GM12878 (cell line): ENCODE measurements around the gene TGFBR3. TPM values are rescaled to one million over a fixed set of nuclear protein-coding genes. Genes with fewer than 3 reads are reported as not detected.

ENCODE experiments used
- ATAC-seq: fragments of 200-7000 bp; cut with Tn5 transposase; 3 replicates; pipeline ENCODE4 v1.9.1; 2020; ENCODE audit warnings: mild to moderate bottlenecking, moderate library complexity
- BruUV-seq: library from RNA; stranded (reverse); fragments of 400-500 nt; replicated peaks from 2 replicates; lab custom pipeline; 2021; lab: Mats Ljungman, UMichigan
- CTCF ChIA-PET: fragments of 300-600 bp; sonication (Branson Sonifier 250); formaldehyde crosslinking; extraction: SDS; loops from one replicate; lab custom pipeline; 2021; ENCODE audit warnings: inconsistent platforms; lab: Yijun Ruan, JAX
- POLR2A ChIA-PET: fragments of 350-600 bp; formaldehyde crosslinking; extraction: SDS; loops from one replicate; lab custom pipeline; 2021; ENCODE audit warnings: inconsistent platforms; lab: Charles Lee
- RAD21 ChIA-PET: fragments of 300-600 bp; sonication (Branson Sonifier 250); formaldehyde crosslinking; loops from one replicate; lab custom pipeline; 2023; ENCODE audit warnings: antibody characterized with exemption; ENCODE audit not compliant: unreplicated experiment; lab: Charles Lee
- SMC1A ChIA-PET: fragments of 300-600 bp; sonication (Branson Sonifier 250); formaldehyde crosslinking; loops from one replicate; lab custom pipeline; 2023; ENCODE audit not compliant: unreplicated experiment, uncharacterized antibody; lab: Charles Lee
- DNase-seq: peaks from one replicate; pipeline ENCODE4 v3.0.0-alpha.2; 2011; ENCODE audit warnings: low read depth, low spot score
- FAIRE-seq: peaks from 3 replicates; lab custom pipeline; 2011; peaks lifted over from hg19 to GRCh38; lab: Jason Lieb, UNC
- H2AFZ ChIP-seq: 2 replicates; pipeline ENCODE4 v1.6.0; 2011; ENCODE audit warnings: low read depth, low read length, control low read depth; ENCODE audit not compliant: control insufficient read depth
- H3K27ac ChIP-seq: 2 replicates; pipeline ENCODE4 v1.5.1; 2011; ENCODE audit warnings: control low read depth; ENCODE audit not compliant: control insufficient read depth, insufficient read depth
- H3K27me3 ChIP-seq, 2 experiments: replicated peaks in 1 of 2; 2 replicates each; pipeline versions ENCODE4 v1.6.0 to v1.6.1; 2011; ENCODE audit warnings: low read length in 1 of 2; ENCODE audit not compliant: control insufficient read depth in 2 of 2, insufficient read depth in 2 of 2
- H3K36me3 ChIP-seq, 2 experiments: 2 replicates each; pipeline ENCODE4 v1.5.1; 2011; ENCODE audit warnings: low read length in 1 of 2; ENCODE audit not compliant: control insufficient read depth in 2 of 2, insufficient read depth in 2 of 2
- H3K4me1 ChIP-seq: 2 replicates; pipeline ENCODE4 v1.6.1; 2011; ENCODE audit warnings: mild to moderate bottlenecking, low read length, moderate library complexity, mixed read lengths; ENCODE audit not compliant: control insufficient read depth, insufficient read depth
- H3K4me2 ChIP-seq: 2 replicates; pipeline ENCODE4 v1.6.0; 2011; ENCODE audit warnings: control low read depth; ENCODE audit not compliant: control insufficient read depth, insufficient read depth
- H3K4me3 ChIP-seq: fragments of 200-600 bp; sonication (generic); 2 replicates; pipeline ENCODE4 v1.5.1; 2016
- H3K79me2 ChIP-seq: 2 replicates; pipeline ENCODE4 v1.6.0; 2011; ENCODE audit warnings: low read length; ENCODE audit not compliant: control insufficient read depth, insufficient read depth
- H3K9ac ChIP-seq: 2 replicates; pipeline ENCODE4 v1.8.0; 2011; ENCODE audit warnings: low read length, control low read depth, mixed read lengths; ENCODE audit not compliant: control insufficient read depth, insufficient read depth
- H3K9me3 ChIP-seq: replicated peaks from 3 replicates; pipeline ENCODE4 v1.5.1; 2011; ENCODE audit warnings: mild to moderate bottlenecking, low read length; ENCODE audit not compliant: control insufficient read depth, insufficient read depth
- H4K20me1 ChIP-seq: 2 replicates; pipeline ENCODE4 v1.6.0; 2011; ENCODE audit not compliant: control insufficient read depth, insufficient read depth
- CBFB ChIP-seq: IDR thresholded peaks from 2 replicates; pipeline ENCODE4 v1.6.1; 2016; ENCODE audit warnings: antibody characterized with exemption, low read depth
- USF2 ChIP-seq: IDR thresholded peaks from 2 replicates; pipeline ENCODE4 v1.6.1; 2011; ENCODE audit warnings: low read depth, low read length, improper control_type of control experiment, borderline replicate concordance
- ZNF592 ChIP-seq: fragments of 450-650 bp; IDR thresholded peaks from 2 replicates; pipeline ENCODE4 v1.6.1; 2017; ENCODE audit warnings: mild to moderate bottlenecking, moderate library complexity
- WGBS: methylation state at CpG from one replicate; pipeline ENCODE4 v1.1.6; 2016; ENCODE audit warnings: low lambda C conversion rate; ENCODE audit not compliant: insufficient replicate concordance, insufficient coverage; ENCODE audit errors: missing lambda C conversion rate; 5-methylcytosine and 5-hydroxymethylcytosine counted together
- in situ Hi-C: fragments of 300-500 bp; cut with MboI; formaldehyde crosslinking; loops from 9 replicates; pipeline ENCODE4 v1.14.3; 2018; ENCODE audit warnings: mixed read lengths
- intact Hi-C: fragments of 100-400 bp; cut with micrococcal nuclease; formaldehyde crosslinking; loops from one replicate; pipeline ENCODE4 v1.14.2; 2022; ENCODE audit not compliant: unreplicated experiment
- polyA plus RNA-seq, 11 experiments: library from polyadenylated mRNA; depleted of rRNA in 4 of 11; unstranded in 6 of 11; stranded (reverse) in 5 of 11; fragments of >200 nt; fragmentation: Nextera tagmentation in 4 of 11; fragmentation: Illumina TruSeq in 1 of 11; extraction: Ambion mirVana in 4 of 11; extraction: Trizol in 1 of 11; gene quantifications; 1 replicate in 1 of 11; 2 replicates in 10 of 11; pipeline versions ENCODE4 v1.2.1 to v1.2.3, GENCODE V29; 2011 to 2016; ENCODE audit warnings: inconsistent platforms in 2 of 11, missing spikeins in 2 of 11, low read depth in 1 of 11
- total RNA-seq, 4 experiments: library from RNA; depleted of rRNA in 3 of 4; stranded (reverse); fragments of >200 nt in 3 of 4; fragmentation: Illumina TruSeq in 1 of 4; extraction: Trizol in 1 of 4; gene quantifications; 2 replicates each; pipeline versions ENCODE4 v1.2.1 to v1.2.3, GENCODE V29; 2013 to 2021

TGFBR3 gene
- total and polyA plus RNA-seq, 10 of the 15 experiments (the other 5 are each of a cell fraction or from before 2014, with no cell fraction given): 2.7 to 16.5 (median 12.6) TPM

GRCh38 chr1:91830242-91831131 lies 55.5 kb downstream of the TGFBR3 start:
- no TSS peak for BruUV-seq
- Histone ChIP-seq H3K4me2 (peak overlapping the region; percentile 2), H3K9ac (no peak overlapping the region), H3K9me3 (no peaks in the 10 kb centered on the region)
- RAD21 ChIA-PET: interaction anchor here (0.8 kb wide), 2 partner anchors 19 to 148 kb away, joined by 3 read pairs; no protein-coding TSS in a partner anchor
- TF ChIP-seq CBFB (no peak), ZNF592 (no peak), USF2 (no peak)
- TF ChIP-seq, all 136 proteins: peak for 0
- Histone ChIP-seq H3K27ac (no peak overlapping the region), H3K27me3 (no peaks in the 10 kb centered on the region), H4K20me1 (no peaks in the 10 kb centered on the region), H2AFZ (no peak overlapping the region; the same call in 1 of the 2 replicates), H3K4me1 (peaks cover 10% of the 10 kb centered on the region; the same call in 1 of the 2 replicates), H3K4me3 (no peak overlapping the region), H3K36me3 (no peaks in the 10 kb centered on the region), H3K79me2 (no peaks in the 10 kb centered on the region)
- DNase-seq (no peak), FAIRE-seq (no peak), ATAC-seq (peak; percentile 55)
- intact Hi-C loops (no loop called here), in situ Hi-C loops (no loop called here)
- SMC1A ChIA-PET: interaction anchor here (1.5 kb wide), 1 partner anchor 13 kb away, joined by 3 read pairs; no protein-coding TSS in a partner anchor
- POLR2A ChIA-PET: interaction anchor here (0.5 to 0.6 kb wide), 2 partner anchors 20 to 92 kb away, joined by 3 read pairs; no protein-coding TSS in a partner anchor
- 42% methylated on average over 10 of the region's 10 CpGs for WGBS
- CTCF ChIA-PET: no interaction called here
